GM20000 (cell line): ENCODE measurements around the gene PSIP1.
"Not testable (repeated sequence)": the region's sequence is repeated elsewhere in the genome, so short reads cannot be mapped to it uniquely, and the experiment has no call there.

ENCODE experiments used
- DNase-seq: peaks from one replicate; pipeline ENCODE4 v3.0.0; 2012; ENCODE audit warnings: low spot score
- TF ChIP-seq, protein P1 (sequence below): IDR thresholded peaks from 2 replicates; pipeline ENCODE4 v1.5.1; 2012; ENCODE audit warnings: mild to moderate bottlenecking, control low read depth; ENCODE audit errors: extremely low read depth, missing control alignments

PSIP1 gene

DNA sequence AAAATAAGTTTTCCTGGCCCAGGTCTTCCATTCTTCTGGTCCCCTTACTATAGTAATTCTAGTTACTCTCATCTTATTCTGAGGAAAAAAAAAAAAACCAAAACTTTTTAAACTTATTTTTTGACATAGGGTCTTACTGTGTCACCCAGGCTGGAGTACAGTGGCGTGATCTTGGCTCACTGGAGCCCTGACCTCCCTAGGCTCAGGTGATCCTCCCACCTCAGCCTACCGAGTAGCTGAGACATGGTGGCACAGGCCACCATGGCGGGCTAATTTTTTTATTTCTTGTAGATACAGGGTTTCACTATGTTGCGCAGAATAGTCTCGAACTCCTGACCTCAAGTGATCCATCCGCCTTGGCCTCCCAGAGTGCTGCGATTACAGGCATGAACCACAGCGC, 49.7 kb downstream of the PSIP1 start:
- DNase-seq = no peak
- TF ChIP-seq, protein P1, sequence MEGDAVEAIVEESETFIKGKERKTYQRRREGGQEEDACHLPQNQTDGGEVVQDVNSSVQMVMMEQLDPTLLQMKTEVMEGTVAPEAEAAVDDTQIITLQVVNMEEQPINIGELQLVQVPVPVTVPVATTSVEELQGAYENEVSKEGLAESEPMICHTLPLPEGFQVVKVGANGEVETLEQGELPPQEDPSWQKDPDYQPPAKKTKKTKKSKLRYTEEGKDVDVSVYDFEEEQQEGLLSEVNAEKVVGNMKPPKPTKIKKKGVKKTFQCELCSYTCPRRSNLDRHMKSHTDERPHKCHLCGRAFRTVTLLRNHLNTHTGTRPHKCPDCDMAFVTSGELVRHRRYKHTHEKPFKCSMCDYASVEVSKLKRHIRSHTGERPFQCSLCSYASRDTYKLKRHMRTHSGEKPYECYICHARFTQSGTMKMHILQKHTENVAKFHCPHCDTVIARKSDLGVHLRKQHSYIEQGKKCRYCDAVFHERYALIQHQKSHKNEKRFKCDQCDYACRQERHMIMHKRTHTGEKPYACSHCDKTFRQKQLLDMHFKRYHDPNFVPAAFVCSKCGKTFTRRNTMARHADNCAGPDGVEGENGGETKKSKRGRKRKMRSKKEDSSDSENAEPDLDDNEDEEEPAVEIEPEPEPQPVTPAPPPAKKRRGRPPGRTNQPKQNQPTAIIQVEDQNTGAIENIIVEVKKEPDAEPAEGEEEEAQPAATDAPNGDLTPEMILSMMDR = no peak

GRCh38 chr9:15453956-15454355, 56.8 kb downstream of the PSIP1 start:
- TF ChIP-seq, protein P1 = no peak
- no peak for DNase-seq

- no peak for DNase-seq
- TF ChIP-seq, protein P1 = no peak
These were observed 66.6 kb downstream of the PSIP1 start for GRCh38 chr9:15444141-15444540.

DNA sequence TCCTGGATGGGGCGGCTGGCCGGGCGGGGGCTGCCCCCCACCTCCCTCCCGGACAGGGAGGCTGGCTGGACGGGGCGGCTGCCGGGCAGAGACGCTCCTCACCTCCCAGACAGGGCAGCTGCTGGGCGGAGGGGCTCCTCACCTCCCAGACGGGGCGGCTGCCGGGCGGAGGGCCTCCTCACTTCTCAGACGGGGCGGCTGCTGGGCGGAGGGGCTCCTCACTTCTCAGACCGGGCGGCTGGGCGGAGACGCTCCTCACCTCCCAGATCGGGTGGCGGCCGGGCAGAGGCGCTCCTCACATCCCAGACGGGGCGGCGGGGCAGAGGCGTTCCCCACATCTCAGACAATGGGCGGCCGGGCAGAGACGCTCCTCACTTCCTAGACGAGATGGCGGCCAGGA, 68.5 kb downstream of the PSIP1 start:
- not testable (repeated sequence) for DNase-seq

- DNase-seq = not testable (repeated sequence)
These were observed 68.9 kb downstream of the PSIP1 start for GRCh38 chr9:15441841-15442240.

DNA sequence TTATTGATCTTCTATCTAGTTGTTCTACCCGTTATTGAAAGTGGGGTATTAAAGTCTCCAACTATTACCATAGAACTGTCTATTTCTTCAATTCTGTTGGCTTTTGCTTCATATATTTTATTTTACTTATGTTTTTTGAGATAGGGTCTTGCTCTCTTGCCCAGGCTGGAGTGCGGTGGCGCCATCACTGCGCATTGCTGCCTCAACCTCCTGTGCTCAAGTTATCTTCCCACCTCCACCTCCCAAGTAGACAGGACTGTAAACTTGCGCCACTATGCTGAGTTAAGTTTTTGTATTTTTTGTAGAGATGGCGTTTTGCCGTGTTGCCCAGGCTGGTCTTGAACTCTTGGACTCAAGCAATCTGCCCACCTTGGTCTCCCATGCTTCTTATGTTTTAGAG, 71.9 kb downstream of the PSIP1 start:
- TF ChIP-seq, protein P1 = no peak
- DNase-seq = no peak

GRCh38 chr9:15433661-15434060, 77.1 kb downstream of the PSIP1 start:
- DNase-seq = no peak
- TF ChIP-seq, protein P1 = no peak

GRCh38 chr9:15433191-15433590, 77.6 kb downstream of the PSIP1 start:
- TF ChIP-seq, protein P1 = no peak
- DNase-seq = no peak
